Pulmonary artery endothelial cell (primary cell): Measurements from ENCODE around the gene GLUD1. TPM values are rescaled to one million over a fixed set of nuclear protein-coding genes. Genes with fewer than 3 reads are reported as not detected.

ENCODE experiments used
- total RNA-seq: library from RNA; depleted of rRNA; stranded (reverse); fragments of >200 nt; gene quantifications from 2 replicates; pipeline ENCODE4 v1.2.3, GENCODE V29; 2014

The GLUD1 gene
- total RNA-seq, 1 donor from 2014 or later: 228 TPM

Other genes starting within 250 kb of the GLUD1 start
- gene MMRN2, start 137.2 kb downstream of the GLUD1 start, total RNA-seq: 355 and 372 TPM in 2 replicates
- gene SNCG, start 136.2 kb downstream of the GLUD1 start, total RNA-seq: 43.1 and 45.0 TPM in 2 replicates
- gene ADIRF, start 126.4 kb downstream of the GLUD1 start, total RNA-seq: 14.3 and 36.5 TPM in 2 replicates
- not detected in 2 replicates for gene FAM25A, start 74.5 kb downstream of the GLUD1 start, total RNA-seq
- 22.2 and 28.2 TPM in 2 replicates for gene SHLD2, start 363 bp upstream of the GLUD1 start, total RNA-seq
- gene NUTM2A, start 130.6 kb upstream of the GLUD1 start, total RNA-seq: 0.07 and 0.35 TPM in 2 replicates